Stomach smooth muscle (tissue), 2 donors: Measurements from ENCODE around the gene POU2F2.

ENCODE experiments used
- H3K27ac ChIP-seq: one replicate; pipeline ENCODE4 v1.7.0; 2013; ENCODE audit warnings: mild to moderate bottlenecking, low read length, inconsistent platforms
- H3K27me3 ChIP-seq, 2 donors: one replicate each; pipeline ENCODE4 v1.7.0; 2013; ENCODE audit warnings: low read length in 2 of 2; ENCODE audit not compliant: insufficient read depth in 2 of 2, control insufficient read depth in 1 of 2
- H3K36me3 ChIP-seq, 2 donors: one replicate each; pipeline ENCODE4 v1.7.0; 2013; ENCODE audit warnings: low read length in 2 of 2; ENCODE audit not compliant: control insufficient read depth in 2 of 2, insufficient read depth in 2 of 2
- H3K4me1 ChIP-seq: one replicate; pipeline ENCODE4 v1.7.0; 2013; ENCODE audit warnings: low read length; ENCODE audit not compliant: control insufficient read depth, insufficient read depth
- H3K4me3 ChIP-seq, 2 donors: one replicate each; pipeline ENCODE4 v1.7.0; 2013; ENCODE audit warnings: low read length in 2 of 2
- H3K9ac ChIP-seq, 2 donors: one replicate each; pipeline ENCODE4 v1.7.0; 2013; ENCODE audit warnings: low read length in 2 of 2, mild to moderate bottlenecking in 1 of 2
- H3K9me3 ChIP-seq, 2 donors: one replicate each; pipeline ENCODE4 v1.7.0; 2013; ENCODE audit warnings: low read length in 2 of 2; ENCODE audit not compliant: control insufficient read depth in 2 of 2
- donor health status: healthy.
- donor health status: Pancreatic carcinoma.

The POU2F2 gene

DNA sequence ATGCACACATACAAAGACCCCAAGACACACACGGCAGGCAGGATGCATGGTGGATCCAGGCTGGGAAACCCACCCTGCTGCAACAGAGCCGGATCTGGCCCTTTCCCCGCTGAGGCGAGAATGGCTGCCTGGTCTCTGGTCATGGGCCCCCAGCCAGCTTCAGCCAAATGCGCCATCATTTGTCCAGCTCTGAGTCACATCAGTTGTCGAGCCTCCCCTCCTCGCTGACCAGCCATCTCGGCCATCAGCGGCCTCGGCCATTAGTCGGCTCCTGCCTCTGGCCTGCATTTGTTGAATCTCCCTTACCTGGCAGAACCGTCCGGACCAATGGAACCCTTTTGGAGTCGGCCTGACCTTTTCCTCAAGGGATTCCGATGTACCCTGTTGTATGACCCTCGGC lies 38.5 kb upstream of the POU2F2 start:
- H3K27me3 ChIP-seq = peaks cover 17 to 36% of the 10 kb centered on the region in 2 donors
- peaks cover 3% of the 10 kb centered on the region for H3K4me1 ChIP-seq
- no peaks in the 10 kb centered on the region for H3K36me3 ChIP-seq
- H3K9me3 ChIP-seq = no peaks in the 10 kb centered on the region
- H3K9ac ChIP-seq = no peak overlapping the region
- no peak overlapping the region for H3K27ac ChIP-seq
- no peak overlapping the region for H3K4me3 ChIP-seq

DNA sequence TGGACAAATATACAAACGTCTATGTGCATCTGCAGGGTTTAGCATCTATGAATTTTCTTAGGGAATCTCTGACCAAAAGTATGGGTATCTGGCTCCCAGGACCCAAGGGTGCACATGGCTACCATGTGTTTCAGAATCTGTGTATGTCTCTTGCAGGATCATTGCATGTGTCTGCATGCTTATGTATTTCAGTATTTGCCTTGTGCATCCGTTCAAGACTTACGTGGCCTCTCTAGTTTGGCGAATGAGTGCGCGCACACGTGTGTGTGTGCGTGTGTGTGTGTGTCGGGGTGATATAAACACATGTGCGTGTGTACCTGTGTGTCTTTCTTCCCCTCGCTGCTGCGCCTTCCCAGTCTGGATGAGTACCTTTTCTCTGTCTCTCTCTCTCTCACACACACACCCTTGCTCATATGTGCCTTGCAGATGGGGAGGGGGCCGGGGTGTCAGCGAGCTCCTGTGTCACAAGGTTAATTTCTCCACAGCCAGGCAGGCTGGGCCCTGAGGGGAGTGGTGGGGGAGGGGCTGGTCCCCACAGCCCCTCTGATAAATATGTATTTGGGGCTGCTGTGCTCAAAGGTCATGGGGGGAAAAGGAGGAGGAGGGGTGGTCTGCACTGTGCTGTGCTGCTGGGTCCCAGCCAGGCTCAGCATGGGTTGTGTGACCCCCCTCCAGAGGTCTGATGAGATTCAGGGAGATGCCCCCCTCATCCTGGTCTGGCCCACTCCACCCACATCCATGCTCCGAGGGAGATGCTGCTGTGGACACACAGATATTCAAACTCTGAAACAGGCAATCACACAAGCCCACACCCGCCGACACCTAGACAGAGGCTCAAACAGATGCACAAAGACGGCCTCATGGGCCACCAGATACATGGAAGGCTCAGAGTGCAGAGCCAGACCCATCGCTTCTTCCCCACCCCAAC lies 37.5 kb upstream of the POU2F2 start:
- Histone ChIP-seq H3K4me1 (no peaks in the 10 kb centered on the region), H3K9ac (no peak overlapping the region), H3K36me3 (no peaks in the 10 kb centered on the region), H3K27me3 (peaks cover 17 to 31% of the 10 kb centered on the region in 2 donors), H3K27ac (no peak overlapping the region), H3K9me3 (no peaks in the 10 kb centered on the region), H3K4me3 (no peak overlapping the region)

GRCh38 chr19:42168206-42168605 lies 36.0 kb upstream of the POU2F2 start:
- no peak overlapping the region for H3K9ac ChIP-seq
- peaks cover 10 to 21% of the 10 kb centered on the region in 2 donors for H3K27me3 ChIP-seq
- H3K4me1 ChIP-seq = no peaks in the 10 kb centered on the region
- no peak overlapping the region for H3K27ac ChIP-seq
- H3K4me3 ChIP-seq = no peak overlapping the region
- H3K36me3 ChIP-seq = no peaks in the 10 kb centered on the region
- no peaks in the 10 kb centered on the region for H3K9me3 ChIP-seq

DNA sequence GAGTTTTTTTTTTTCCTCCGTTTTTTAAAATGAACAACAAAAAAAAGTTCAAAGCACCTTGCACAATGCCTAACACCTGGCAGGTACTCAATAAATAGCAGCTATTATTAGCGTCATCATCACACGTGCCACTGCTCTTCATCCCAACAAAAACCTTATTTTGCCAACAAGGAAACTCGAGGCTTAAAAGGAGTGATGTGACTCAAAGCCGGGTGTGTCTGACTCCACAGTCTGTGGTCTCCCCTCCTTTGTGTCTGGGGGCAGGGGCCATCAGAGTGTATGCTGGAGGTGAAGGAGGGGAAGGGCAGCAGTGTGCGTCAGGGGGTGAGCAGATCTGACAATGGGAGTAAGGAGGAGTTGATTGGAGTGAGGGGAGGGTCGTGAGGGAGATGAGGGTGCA lies 34.1 kb upstream of the POU2F2 start:
- Histone ChIP-seq H3K9me3 (no peaks in the 10 kb centered on the region), H3K4me3 (no peak overlapping the region), H3K36me3 (no peaks in the 10 kb centered on the region), H3K27ac (no peak overlapping the region), H3K4me1 (no peaks in the 10 kb centered on the region), H3K27me3 (peaks cover 15 to 19% of the 10 kb centered on the region in 2 donors), H3K9ac (no peak overlapping the region)

DNA sequence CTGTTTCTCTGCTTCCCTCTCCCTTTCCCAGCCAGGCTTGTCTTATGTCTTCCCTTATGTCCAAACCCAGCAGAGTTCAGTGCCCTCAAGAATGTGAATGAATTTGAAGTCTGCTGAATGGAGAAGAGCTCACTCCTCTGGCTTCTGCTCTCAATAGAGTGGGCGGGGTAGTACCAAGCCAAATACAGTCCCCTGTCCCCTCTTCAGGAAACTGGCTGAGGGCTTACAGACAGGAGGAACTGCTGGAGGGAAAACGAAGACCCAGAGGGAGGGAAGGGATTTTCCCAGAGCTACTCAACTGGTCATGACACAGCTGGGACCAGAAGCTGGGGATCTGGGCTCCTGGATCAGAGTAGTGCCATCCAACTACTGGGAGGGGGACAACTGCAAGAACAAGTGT lies 32.9 kb upstream of the POU2F2 start:
- H3K4me1 ChIP-seq = no peaks in the 10 kb centered on the region
- H3K4me3 ChIP-seq = no peak overlapping the region
- no peak overlapping the region for H3K9ac ChIP-seq
- H3K27me3 ChIP-seq = peaks cover 5 to 20% of the 10 kb centered on the region in 2 donors
- H3K9me3 ChIP-seq = no peaks in the 10 kb centered on the region
- H3K36me3 ChIP-seq = no peaks in the 10 kb centered on the region
- no peak overlapping the region for H3K27ac ChIP-seq

DNA sequence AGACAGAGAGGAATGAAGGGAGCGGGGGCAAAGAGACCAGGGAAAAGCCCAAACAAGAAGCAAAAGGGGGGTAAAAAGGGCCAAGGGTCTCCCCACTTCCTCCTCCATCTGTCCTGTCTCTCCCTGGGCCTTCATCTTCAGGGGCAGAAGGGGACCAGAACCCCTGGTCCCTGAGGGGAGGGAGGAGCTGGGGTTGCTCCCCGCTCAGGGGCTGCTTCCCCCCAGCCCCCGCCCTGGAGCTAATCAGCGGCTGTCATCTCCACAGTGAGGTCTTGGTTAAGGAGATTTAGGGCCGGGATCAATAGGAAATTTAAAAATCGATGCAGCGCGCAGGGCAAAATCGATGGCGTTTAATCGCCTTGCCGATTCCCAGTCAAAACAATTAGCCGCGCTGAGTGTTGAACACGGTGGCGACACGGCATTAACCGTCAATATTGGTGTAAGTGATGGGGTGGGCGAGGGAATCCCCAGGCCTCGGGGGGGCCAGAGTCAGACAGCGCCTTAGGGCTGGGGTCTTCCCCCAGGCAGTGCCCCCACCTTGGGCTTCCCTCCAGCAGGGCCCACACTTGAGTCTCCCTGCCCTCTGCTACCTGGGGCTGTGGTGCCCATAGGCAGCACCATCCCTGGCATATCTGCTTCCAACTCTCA lies 29.5 kb upstream of the POU2F2 start:
- no peak overlapping the region for H3K4me3 ChIP-seq
- no peak overlapping the region for H3K9ac ChIP-seq
- no peaks in the 10 kb centered on the region for H3K9me3 ChIP-seq
- no peak overlapping the region for H3K27ac ChIP-seq
- no peaks in the 10 kb centered on the region for H3K4me1 ChIP-seq
- peaks cover 5 to 14% of the 10 kb centered on the region in 2 donors for H3K27me3 ChIP-seq
- H3K36me3 ChIP-seq = no peaks in the 10 kb centered on the region

DNA sequence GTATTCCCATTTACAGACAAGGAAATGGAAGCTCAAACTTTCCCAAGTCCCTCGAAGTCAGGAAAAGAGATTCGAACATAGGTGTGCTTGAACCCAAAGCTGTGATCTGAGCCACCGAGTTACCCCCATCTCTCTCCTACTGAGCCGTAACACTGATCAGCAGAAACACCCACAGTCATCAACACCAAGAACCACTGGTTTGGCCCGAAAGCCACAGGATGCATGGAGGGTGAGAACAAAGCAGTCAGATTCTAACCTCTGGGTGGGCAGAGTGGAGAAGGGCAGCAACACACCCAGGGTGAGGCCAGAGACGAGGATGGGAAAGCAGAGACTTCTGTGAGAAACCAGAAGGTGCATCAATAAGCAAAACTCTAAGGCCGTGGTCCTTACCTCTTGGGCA lies 27.7 kb upstream of the POU2F2 start:
- Histone ChIP-seq H3K9ac (no peak overlapping the region), H3K27me3 (peaks cover 5 to 16% of the 10 kb centered on the region in 2 donors), H3K27ac (no peak overlapping the region), H3K4me3 (no peak overlapping the region), H3K9me3 (no peaks in the 10 kb centered on the region), H3K4me1 (no peaks in the 10 kb centered on the region), H3K36me3 (no peaks in the 10 kb centered on the region)

DNA sequence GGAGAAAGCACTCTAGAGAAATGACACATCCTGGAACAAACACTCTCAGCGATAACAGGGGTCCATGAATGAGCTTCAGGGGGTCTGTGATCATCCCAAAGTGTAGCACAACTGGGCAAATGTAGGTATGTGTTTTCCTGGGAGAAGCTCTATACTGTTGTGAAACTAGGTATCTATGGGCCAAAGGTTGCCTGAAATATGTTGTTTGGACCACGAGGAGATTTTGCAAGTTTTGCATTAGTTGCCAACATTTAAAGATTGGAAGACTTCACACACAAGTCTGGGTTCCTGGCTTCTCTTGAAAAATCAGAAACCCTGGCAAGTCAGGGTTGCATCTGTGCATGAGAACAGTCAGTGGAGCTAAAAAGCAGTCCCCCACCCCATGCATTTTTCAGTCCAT lies 26.7 kb upstream of the POU2F2 start:
- Histone ChIP-seq H3K4me1 (no peaks in the 10 kb centered on the region), H3K27ac (no peak overlapping the region), H3K9ac (no peak overlapping the region), H3K36me3 (no peaks in the 10 kb centered on the region), H3K4me3 (no peak overlapping the region), H3K9me3 (no peaks in the 10 kb centered on the region), H3K27me3 (peaks cover 5 to 23% of the 10 kb centered on the region in 2 donors)

DNA sequence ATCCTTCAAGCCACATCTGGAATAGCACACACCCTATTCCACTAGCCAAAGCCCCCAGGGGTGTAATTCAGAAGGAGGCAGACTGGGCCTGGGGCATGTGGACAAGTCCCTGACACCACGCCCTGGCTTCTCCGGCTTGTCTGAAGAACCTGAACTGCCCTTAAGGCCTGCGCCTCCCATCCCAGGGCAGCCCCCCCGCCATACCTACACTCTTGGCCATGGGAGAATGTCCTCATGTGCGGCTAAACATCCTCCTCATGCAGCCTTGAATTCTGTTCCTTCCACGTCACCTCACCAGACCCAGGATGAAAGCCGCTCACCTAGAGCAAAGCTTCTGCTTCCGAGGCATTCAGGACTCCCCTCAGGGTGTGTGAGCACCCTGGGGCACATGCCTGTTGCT lies 24.3 kb upstream of the POU2F2 start:
- Histone ChIP-seq H3K9ac (no peak overlapping the region), H3K4me3 (no peak overlapping the region), H3K27ac (no peak overlapping the region), H3K27me3 (peaks cover 8 to 31% of the 10 kb centered on the region in 2 donors), H3K9me3 (no peaks in the 10 kb centered on the region), H3K4me1 (no peaks in the 10 kb centered on the region), H3K36me3 (no peaks in the 10 kb centered on the region)

- H3K4me1 ChIP-seq = no peaks in the 10 kb centered on the region
- no peaks in the 10 kb centered on the region for H3K36me3 ChIP-seq
- no peak overlapping the region for H3K4me3 ChIP-seq
- H3K9ac ChIP-seq = no peak overlapping the region
- no peaks in the 10 kb centered on the region for H3K9me3 ChIP-seq
- peaks cover 15 to 32% of the 10 kb centered on the region in 2 donors for H3K27me3 ChIP-seq
- no peak overlapping the region for H3K27ac ChIP-seq
These were observed 23.6 kb upstream of the POU2F2 start for GRCh38 chr19:42155796-42156195.
